ENCODE results near the gene GNAZ. TPM values are rescaled to one million over a fixed set of nuclear protein-coding genes. Genes with fewer than 3 reads are reported as not detected.

GNAZ gene
- total RNA-seq, 1 experiment from 2014 or later = 11.1 TPM

GRCh38 chr22:23066200-23067022 is 3.9 kb upstream of the GNAZ start (continued):
- TF ChIP-seq EZH2phosphoT487 (IDR thresholded peaks at IDR 0.05; ENCODE audit: borderline replicate concordance) = no peak
- no peak for TF ChIP-seq TCF7L2 (IDR thresholded peaks at IDR 0.05; ENCODE audit: borderline replicate concordance, extremely low read depth, insufficient read depth, insufficient read length)
- TF ChIP-seq POLR2AphosphoS5 (IDR thresholded peaks at IDR 0.05; ENCODE audit: low read depth, low read length) = no peak
- no peak for TF ChIP-seq ATF3 (IDR thresholded peaks at IDR 0.05)

- H3K9me2 ChIP-seq (ENCODE audit: insufficient read depth) = no peaks in the 10 kb centered on the region
- no peak overlapping the region; the same call in 1 of the 2 replicates for H3K27ac ChIP-seq (ENCODE audit: low read depth, low read length)
- no peak overlapping the region for H3K4me2 ChIP-seq (ENCODE audit: low read length)
- no peaks in the 10 kb centered on the region for H4K20me1 ChIP-seq (ENCODE audit: insufficient read depth)
- DNase-seq (ENCODE audit: low read depth, low spot score) = no peak
- no peaks in the 10 kb centered on the region for H3K36me3 ChIP-seq (ENCODE audit: control insufficient read depth in 1 of 2, insufficient read depth in 2 of 2, low read length in 2 of 2)
- CTCF ChIA-PET = no interaction called here
- H3K4me1 ChIP-seq (ENCODE audit: control insufficient read depth in 1 of 2, insufficient read depth in 2 of 2, low read length in 2 of 2) = peaks cover 5 to 21% of the 10 kb centered on the region in 2 experiments
- no peaks in the 10 kb centered on the region for H3K79me2 ChIP-seq (ENCODE audit: insufficient read depth, low read length)
- TF ChIP-seq TCF7L2 (IDR thresholded peaks at IDR 0.05; ENCODE audit: borderline replicate concordance, extremely low read depth, insufficient read depth, insufficient read length) = no peak
- TF ChIP-seq CBX3 (IDR thresholded peaks at IDR 0.05; ENCODE audit: low read depth) = no peak
- TF ChIP-seq FOSL1 (IDR thresholded peaks at IDR 0.05; ENCODE audit: low read depth) = no peak
- no peak for TF ChIP-seq RAD21 (IDR thresholded peaks at IDR 0.05; ENCODE audit: low read depth)
- no peak for TF ChIP-seq REST (IDR thresholded peaks at IDR 0.05; ENCODE audit: low read depth)
- no peak for TF ChIP-seq POLR2A (IDR thresholded peaks at IDR 0.05; ENCODE audit: borderline replicate concordance, extremely low read depth, insufficient read depth, insufficient read length)
- TF ChIP-seq ZNF274 (IDR thresholded peaks at IDR 0.05; ENCODE audit: low read depth, low read length) = no peak
- no peak for TF ChIP-seq SRF (IDR thresholded peaks at IDR 0.05; ENCODE audit: low read depth)
- TF ChIP-seq SP1 (IDR thresholded peaks at IDR 0.05; ENCODE audit: low read depth) = no peak
- TF ChIP-seq EZH2 (IDR thresholded peaks at IDR 0.05) = no peak
- TF ChIP-seq ATF3 (IDR thresholded peaks at IDR 0.05) = no peak
- H3K9me3 ChIP-seq (ENCODE audit: control insufficient read depth in 1 of 2, insufficient read depth in 1 of 2, low read depth in 1 of 2, low read length in 2 of 2) = no peaks in the 10 kb centered on the region
- H3K4me3 ChIP-seq (replicated peaks in 1 of 2; ENCODE audit: low read depth in 1 of 2, low read length in 2 of 2) = no peak overlapping the region
- H2AFZ ChIP-seq (ENCODE audit: low read depth, low read length, poor library complexity, severe bottlenecking) = no peak overlapping the region
- RAD21 ChIA-PET (ENCODE audit: low non-redundant PET in 1 of 2, low total read pairs in 2 of 2, uncharacterized antibody in 2 of 2, unreplicated experiment in 2 of 2) = no interaction called here
- ATAC-seq = no peak
- no peaks in the 10 kb centered on the region for H3K27me3 ChIP-seq (ENCODE audit: insufficient read depth, low read length)
- intact Hi-C loops (cut with micrococcal nuclease) = no loop called here
- POLR2A ChIA-PET = no interaction called here
- no TSS peak for BruUV-seq (replicated peaks)
- H3K9ac ChIP-seq (ENCODE audit: low read length) = no peak overlapping the region
Observed at GRCh38 chr22:23067023-23067650, 3.2 kb upstream of the GNAZ start.

Data from HCT116 (cell line).